ENCODE measurements around the gene CCL4. TPM values are rescaled to one million over a fixed set of nuclear protein-coding genes. Genes with fewer than 3 reads are reported as not detected.
"Not testable (repeated sequence)": the region's sequence is repeated elsewhere in the genome, so short reads cannot be mapped to it uniquely, and the experiment has no call there.

Gene CCL4
- total RNA-seq, 1 donor, result 0.36 TPM

GRCh38 chr17:36104701-36105181 is 1.1 kb downstream of the CCL4 start:
- no peak overlapping the region for H3K27ac ChIP-seq (ENCODE audit: low read depth, low read length)
- DNase-seq (ENCODE audit: insufficient read length, low spot score, missing footprints), result no peak
- H3K4me1 ChIP-seq (ENCODE audit: insufficient read depth, low read length), result no peaks in the 10 kb centered on the region
- H3K79me2 ChIP-seq (ENCODE audit: insufficient read depth, low read length), result no peaks in the 10 kb centered on the region
- TF ChIP-seq CTCF (IDR thresholded peaks at IDR 0.05; ENCODE audit: extremely low read depth, low read depth, low read length), result no peak
- H3K36me3 ChIP-seq (ENCODE audit: insufficient read depth, low read length), result no peaks in the 10 kb centered on the region
- H3K9me3 ChIP-seq (ENCODE audit: low read depth, low read length), result no peaks in the 10 kb centered on the region
- H3K4me3 ChIP-seq (ENCODE audit: insufficient read depth, low read length), result no peak overlapping the region
- H3K27me3 ChIP-seq (ENCODE audit: insufficient read depth, low read length), result no peaks in the 10 kb centered on the region
- H4K20me1 ChIP-seq (ENCODE audit: insufficient read depth, low read length), result no peaks in the 10 kb centered on the region
- no peak overlapping the region for H3K4me2 ChIP-seq (ENCODE audit: insufficient read depth, low read length)
- H2AFZ ChIP-seq (ENCODE audit: low read length), result no peak overlapping the region

GRCh38 chr17:36105781-36106492 is 2.3 kb downstream of the CCL4 start:
- Histone ChIP-seq H3K4me1 (ENCODE audit: insufficient read depth, low read length) (no peaks in the 10 kb centered on the region), H3K79me2 (ENCODE audit: insufficient read depth, low read length) (no peaks in the 10 kb centered on the region), H3K4me2 (ENCODE audit: insufficient read depth, low read length) (no peak overlapping the region), H4K20me1 (ENCODE audit: insufficient read depth, low read length) (no peaks in the 10 kb centered on the region), H3K36me3 (ENCODE audit: insufficient read depth, low read length) (no peaks in the 10 kb centered on the region), H3K4me3 (ENCODE audit: insufficient read depth, low read length) (no peak overlapping the region), H3K9me3 (ENCODE audit: low read depth, low read length) (no peaks in the 10 kb centered on the region), H3K27me3 (ENCODE audit: insufficient read depth, low read length) (no peaks in the 10 kb centered on the region), H3K27ac (ENCODE audit: low read depth, low read length) (no peak overlapping the region), H2AFZ (ENCODE audit: low read length) (no peak overlapping the region)
- no peak for DNase-seq (ENCODE audit: insufficient read length, low spot score, missing footprints)
- TF ChIP-seq CTCF (IDR thresholded peaks at IDR 0.05; ENCODE audit: extremely low read depth, low read depth, low read length), result no peak

- Histone ChIP-seq H3K27me3 (ENCODE audit: insufficient read depth, low read length) (no peaks in the 10 kb centered on the region), H3K4me3 (ENCODE audit: insufficient read depth, low read length) (no peak overlapping the region), H3K27ac (ENCODE audit: low read depth, low read length) (no peak overlapping the region), H3K36me3 (ENCODE audit: insufficient read depth, low read length) (no peaks in the 10 kb centered on the region), H2AFZ (ENCODE audit: low read length) (no peak overlapping the region), H3K4me1 (ENCODE audit: insufficient read depth, low read length) (no peaks in the 10 kb centered on the region), H3K4me2 (ENCODE audit: insufficient read depth, low read length) (no peak overlapping the region), H3K9me3 (ENCODE audit: low read depth, low read length) (no peaks in the 10 kb centered on the region), H4K20me1 (ENCODE audit: insufficient read depth, low read length) (no peaks in the 10 kb centered on the region), H3K79me2 (ENCODE audit: insufficient read depth, low read length) (no peaks in the 10 kb centered on the region)
- TF ChIP-seq CTCF (IDR thresholded peaks at IDR 0.05; ENCODE audit: extremely low read depth, low read depth, low read length), result no peak
- DNase-seq (ENCODE audit: insufficient read length, low spot score, missing footprints), result no peak
Measured at GRCh38 chr17:36106493-36106835, 2.8 kb downstream of the CCL4 start.

GRCh38 chr17:36107660-36108059 is 4.0 kb downstream of the CCL4 start:
- TF ChIP-seq CTCF (IDR thresholded peaks at IDR 0.05; ENCODE audit: extremely low read depth, low read depth, low read length), result no peak

GRCh38 chr17:36108265-36108664 is 4.6 kb downstream of the CCL4 start:
- H4K20me1 ChIP-seq (ENCODE audit: insufficient read depth, low read length); H3K4me3 ChIP-seq (ENCODE audit: insufficient read depth, low read length); H3K36me3 ChIP-seq (ENCODE audit: insufficient read depth, low read length); H3K79me2 ChIP-seq (ENCODE audit: insufficient read depth, low read length); H3K9me3 ChIP-seq (ENCODE audit: low read depth, low read length); H2AFZ ChIP-seq (ENCODE audit: low read length); H3K27me3 ChIP-seq (ENCODE audit: insufficient read depth, low read length); H3K4me1 ChIP-seq (ENCODE audit: insufficient read depth, low read length); DNase-seq (ENCODE audit: insufficient read length, low spot score, missing footprints); H3K27ac ChIP-seq (ENCODE audit: low read depth, low read length); H3K4me2 ChIP-seq (ENCODE audit: insufficient read depth, low read length): not testable (repeated sequence)

More at GRCh38 chr17:36107660-36108059, 4.0 kb downstream of the CCL4 start:
- no peak overlapping the region for H2AFZ ChIP-seq (ENCODE audit: low read length)
- no peaks in the 10 kb centered on the region for H3K4me1 ChIP-seq (ENCODE audit: insufficient read depth, low read length)
- H3K4me2 ChIP-seq (ENCODE audit: insufficient read depth, low read length), result no peak overlapping the region
- H4K20me1 ChIP-seq (ENCODE audit: insufficient read depth, low read length), result no peaks in the 10 kb centered on the region
- no peak for DNase-seq (ENCODE audit: insufficient read length, low spot score, missing footprints)
- no peaks in the 10 kb centered on the region for H3K79me2 ChIP-seq (ENCODE audit: insufficient read depth, low read length)
- no peaks in the 10 kb centered on the region for H3K9me3 ChIP-seq (ENCODE audit: low read depth, low read length)
- no peak overlapping the region for H3K27ac ChIP-seq (ENCODE audit: low read depth, low read length)
- no peaks in the 10 kb centered on the region for H3K27me3 ChIP-seq (ENCODE audit: insufficient read depth, low read length)
- H3K36me3 ChIP-seq (ENCODE audit: insufficient read depth, low read length), result no peaks in the 10 kb centered on the region
- no peak overlapping the region for H3K4me3 ChIP-seq (ENCODE audit: insufficient read depth, low read length)

All from osteoblast (primary cell).